Measurements from ENCODE around the gene TRAF3IP1. TPM values are rescaled to one million over a fixed set of nuclear protein-coding genes. Genes with fewer than 3 reads are reported as not detected.

The TRAF3IP1 gene
- total and polyA plus RNA-seq, 2 donors (not counting 1 experiment from before 2014, with no cell fraction given): 3.9 to 9.2 TPM

GRCh38 chr2:238448031-238448955 is 128.0 kb downstream of the TRAF3IP1 start:
- Histone ChIP-seq H3K9me3 (ENCODE audit: control insufficient read depth, insufficient read depth, low read depth, low read length) (no peaks in the 10 kb centered on the region), H3K27ac (ENCODE audit: insufficient read depth, low read length) (no peak overlapping the region), H3K27me3 (ENCODE audit: control insufficient read depth, insufficient read depth, low read length) (no peaks in the 10 kb centered on the region), H3K4me3 (replicated peaks in 1 of 4; ENCODE audit: control extremely low read depth in 1 of 4, insufficient read depth in 1 of 4, low read depth in 3 of 4, low read length in 4 of 4) (no peak overlapping the region), H3K4me2 (ENCODE audit: extremely low read depth, insufficient read depth, low read length) (no peak overlapping the region), H3K36me3 (ENCODE audit: control insufficient read depth, insufficient read depth, low read length) (peaks cover 30% of the 10 kb centered on the region), H4K20me1 (ENCODE audit: control insufficient read depth, extremely low read depth, insufficient read depth, low read length) (no peaks in the 10 kb centered on the region), H3K79me2 (ENCODE audit: control insufficient read depth, insufficient read depth, low read length) (peaks cover 55% of the 10 kb centered on the region), H2AFZ (ENCODE audit: low read length) (no peak overlapping the region), H3K9ac (ENCODE audit: insufficient read depth, low read length) (no peak overlapping the region), H3K4me1 (ENCODE audit: control insufficient read depth, extremely low read depth, insufficient read depth, low read length) (peaks cover 9% of the 10 kb centered on the region)
- no peak for TF ChIP-seq EZH2 (IDR thresholded peaks at IDR 0.05; ENCODE audit: low read length, missing control alignments)
- TF ChIP-seq CTCF (conservative IDR thresholded peaks at IDR 0.05 in 1 of 2, IDR thresholded peaks at IDR 0.05 in 1 of 2; ENCODE audit: low read depth in 1 of 2, low read length in 2 of 2): no peak
- no peak for DNase-seq (ENCODE audit: low read depth in 2 of 2)

- Histone ChIP-seq H3K4me2 (ENCODE audit: extremely low read depth, insufficient read depth, low read length) (no peak overlapping the region), H3K36me3 (ENCODE audit: control insufficient read depth, insufficient read depth, low read length) (peaks cover 29% of the 10 kb centered on the region), H3K27me3 (ENCODE audit: control insufficient read depth, insufficient read depth, low read length) (no peaks in the 10 kb centered on the region), H3K79me2 (ENCODE audit: control insufficient read depth, insufficient read depth, low read length) (peaks cover 46% of the 10 kb centered on the region), H3K4me3 (replicated peaks in 1 of 4; ENCODE audit: control extremely low read depth in 1 of 4, insufficient read depth in 1 of 4, low read depth in 3 of 4, low read length in 4 of 4) (no peak overlapping the region), H4K20me1 (ENCODE audit: control insufficient read depth, extremely low read depth, insufficient read depth, low read length) (no peaks in the 10 kb centered on the region), H3K9ac (ENCODE audit: insufficient read depth, low read length) (no peak overlapping the region), H2AFZ (ENCODE audit: low read length) (no peak overlapping the region), H3K9me3 (ENCODE audit: control insufficient read depth, insufficient read depth, low read depth, low read length) (no peaks in the 10 kb centered on the region), H3K27ac (ENCODE audit: insufficient read depth, low read length) (no peak overlapping the region), H3K4me1 (ENCODE audit: control insufficient read depth, extremely low read depth, insufficient read depth, low read length) (peaks cover 9% of the 10 kb centered on the region)
- no peak for DNase-seq (ENCODE audit: low read depth in 2 of 2)
- no peak for TF ChIP-seq CTCF (conservative IDR thresholded peaks at IDR 0.05 in 1 of 2, IDR thresholded peaks at IDR 0.05 in 1 of 2; ENCODE audit: low read depth in 1 of 2, low read length in 2 of 2)
- TF ChIP-seq EZH2 (IDR thresholded peaks at IDR 0.05; ENCODE audit: low read length, missing control alignments): no peak
Measured at GRCh38 chr2:238449241-238449640, 128.9 kb downstream of the TRAF3IP1 start.

GRCh38 chr2:238449909-238450417 is 129.6 kb downstream of the TRAF3IP1 start:
- no peak overlapping the region for H3K9ac ChIP-seq (ENCODE audit: insufficient read depth, low read length)
- H4K20me1 ChIP-seq (ENCODE audit: control insufficient read depth, extremely low read depth, insufficient read depth, low read length): no peaks in the 10 kb centered on the region
- H3K4me1 ChIP-seq (ENCODE audit: control insufficient read depth, extremely low read depth, insufficient read depth, low read length): peaks cover 9% of the 10 kb centered on the region
- H3K79me2 ChIP-seq (ENCODE audit: control insufficient read depth, insufficient read depth, low read length): peaks cover 42% of the 10 kb centered on the region
- no peak overlapping the region for H3K4me3 ChIP-seq (replicated peaks in 1 of 4; ENCODE audit: control extremely low read depth in 1 of 4, insufficient read depth in 1 of 4, low read depth in 3 of 4, low read length in 4 of 4)
- peak in 1 of 2 donors; percentile 66 for DNase-seq (ENCODE audit: low read depth in 2 of 2)
- peak overlapping the region; percentile 18 for H3K4me2 ChIP-seq (ENCODE audit: extremely low read depth, insufficient read depth, low read length)
- H3K36me3 ChIP-seq (ENCODE audit: control insufficient read depth, insufficient read depth, low read length): peaks cover 27% of the 10 kb centered on the region
- no peak for TF ChIP-seq EZH2 (IDR thresholded peaks at IDR 0.05; ENCODE audit: low read length, missing control alignments)
- TF ChIP-seq CTCF (conservative IDR thresholded peaks at IDR 0.05 in 1 of 2, IDR thresholded peaks at IDR 0.05 in 1 of 2; ENCODE audit: low read depth in 1 of 2, low read length in 2 of 2): no peak
- no peak overlapping the region for H2AFZ ChIP-seq (ENCODE audit: low read length)
- no peaks in the 10 kb centered on the region for H3K9me3 ChIP-seq (ENCODE audit: control insufficient read depth, insufficient read depth, low read depth, low read length)
- no peaks in the 10 kb centered on the region for H3K27me3 ChIP-seq (ENCODE audit: control insufficient read depth, insufficient read depth, low read length)
- peak overlapping the region; percentile 55 for H3K27ac ChIP-seq (ENCODE audit: insufficient read depth, low read length)
